Naive thymus-derived CD8-positive, alpha-beta T cell (primary cell): ENCODE data around the gene PNMA8B. TPM values are rescaled to one million over a fixed set of nuclear protein-coding genes. Genes with fewer than 3 reads are reported as not detected.

Experiments
- ATAC-seq, 2 donors: fragments of 150-1000 bp; cut with Tn5 transposase in 1 of 2; sonication (Bioruptor Pico), chemical (Tn5 transposase) in 1 of 2; 1 replicate in 1 of 2; 2 replicates in 1 of 2; pipeline ENCODE4 v1.10.0; 2021; ENCODE audit warnings: mild to moderate bottlenecking in 2 of 2, moderate library complexity in 2 of 2
- POLR2A ChIA-PET: fragments of 350-600 bp; sonication (Branson Sonifier 250); formaldehyde crosslinking; loops from one replicate; lab custom pipeline; 2021; ENCODE audit warnings: antibody characterized with exemption; lab: Charles Lee
- DNase-seq, 10 donors: peaks; one replicate each; pipeline versions ENCODE4 v3.0.0 to v3.0.0-alpha.2; 2020 to 2022
- H3K27ac Mint-ChIP-seq, 10 donors: one replicate each; pipeline ENCODE4 v1.8.0; 2020 to 2022; ENCODE audit warnings: mild to moderate bottlenecking in 10 of 10, mixed read lengths in 10 of 10, moderate library complexity in 4 of 10, inconsistent platforms in 1 of 10
- H3K27me3 Mint-ChIP-seq, 5 donors: one replicate each; pipeline ENCODE4 v1.8.0; 2021 to 2022; ENCODE audit warnings: mixed read lengths in 5 of 5
- H3K36me3 Mint-ChIP-seq, 3 donors: one replicate each; pipeline ENCODE4 v1.8.0; 2020 to 2022; ENCODE audit warnings: mixed read lengths in 3 of 3, mild to moderate bottlenecking in 2 of 3, inconsistent platforms in 1 of 3
- H3K4me1 Mint-ChIP-seq, 4 donors: one replicate each; pipeline ENCODE4 v1.8.0; 2021 to 2022; ENCODE audit warnings: mixed read lengths in 4 of 4
- H3K4me3 Mint-ChIP-seq, 10 donors: one replicate each; pipeline ENCODE4 v1.8.0; 2020 to 2022; ENCODE audit warnings: mild to moderate bottlenecking in 10 of 10, mixed read lengths in 10 of 10, moderate library complexity in 6 of 10, inconsistent platforms in 1 of 10
- H3K9me3 Mint-ChIP-seq, 9 donors: one replicate each; pipeline ENCODE4 v1.8.0; 2020 to 2022; ENCODE audit warnings: mixed read lengths in 9 of 9, mild to moderate bottlenecking in 3 of 9, inconsistent platforms in 1 of 9, moderate library complexity in 1 of 9
- polyA plus RNA-seq, 3 donors: library from polyadenylated mRNA; unstranded; fragments of 300-500 nt; fragmentation: Illumina TruSeq; gene quantifications; one replicate each; pipeline ENCODE4 v1.2.3, GENCODE V29; 2021
- total RNA-seq, 8 experiments: library from RNA in 2 of 8; stranded (reverse) in 2 of 8; gene quantifications; one replicate each; pipeline ENCODE4 v1.2.3 and lab custom pipeline; 2021 to 2026

PNMA8B gene
- total and polyA plus RNA-seq, 5 experiments from 2014 or later, result 0.20 to 1.6 (median 1.1) TPM; not detected in 1

GRCh38 chr19:46448601-46449000 lies 47.1 kb downstream of the PNMA8B start:
- DNase-seq, result no peak
- POLR2A ChIA-PET, result interaction anchor here (0.6 kb wide), 1 partner anchor 12 kb away, joined by 3 read pairs; no protein-coding TSS in a partner anchor
- H3K27me3 Mint-ChIP-seq, result peaks cover 7 to 33% (median 10%) of the 10 kb centered on the region in 5 donors

GRCh38 chr19:46447824-46448223 lies 47.8 kb downstream of the PNMA8B start:
- Mint-ChIP-seq H3K27ac (no peak overlapping the region), H3K36me3 (peaks cover 4 to 8% (median 8%) of the 10 kb centered on the region in 3 donors), H3K27me3 (peaks cover 7 to 31% (median 10%) of the 10 kb centered on the region in 5 donors), H3K4me3 (no peak overlapping the region), H3K9me3 (peaks cover 0 to 13% (median 7%) of the 10 kb centered on the region in 9 donors), H3K4me1 (peaks cover 0 to 4% (median 3%) of the 10 kb centered on the region in 4 donors)
- DNase-seq (no peak), ATAC-seq (no peak)
- POLR2A ChIA-PET, result no interaction called here

More at GRCh38 chr19:46448601-46449000, 47.1 kb downstream of the PNMA8B start:
- Mint-ChIP-seq H3K4me1 (no peaks in the 10 kb centered on the region), H3K27ac (no peak overlapping the region), H3K36me3 (peaks cover 4 to 8% (median 8%) of the 10 kb centered on the region in 3 donors), H3K9me3 (peaks cover 0 to 13% (median 7%) of the 10 kb centered on the region in 9 donors), H3K4me3 (no peak overlapping the region)
- no peak for ATAC-seq

DNA sequence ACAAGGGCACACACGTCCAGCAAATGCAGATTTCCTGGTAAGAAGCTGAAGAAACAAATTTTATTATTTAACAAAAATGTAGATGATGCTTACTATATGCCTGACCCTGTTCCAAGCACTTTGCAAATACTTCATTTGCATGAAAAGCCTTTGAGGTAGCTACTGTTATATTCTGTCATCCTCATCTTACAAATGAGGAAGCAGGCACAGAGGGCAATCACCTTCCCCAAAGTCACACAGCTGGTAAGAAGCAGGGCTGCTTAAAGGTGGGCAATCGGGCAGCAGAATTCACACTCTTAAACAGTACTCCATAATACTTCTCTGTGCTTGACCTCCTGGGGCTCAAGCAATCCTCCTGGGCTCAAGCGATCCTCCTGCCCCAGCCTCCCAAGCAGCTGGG lies 48.7 kb downstream of the PNMA8B start:
- peaks cover 0 to 13% (median 7%) of the 10 kb centered on the region in 9 donors for H3K9me3 Mint-ChIP-seq

DNA sequence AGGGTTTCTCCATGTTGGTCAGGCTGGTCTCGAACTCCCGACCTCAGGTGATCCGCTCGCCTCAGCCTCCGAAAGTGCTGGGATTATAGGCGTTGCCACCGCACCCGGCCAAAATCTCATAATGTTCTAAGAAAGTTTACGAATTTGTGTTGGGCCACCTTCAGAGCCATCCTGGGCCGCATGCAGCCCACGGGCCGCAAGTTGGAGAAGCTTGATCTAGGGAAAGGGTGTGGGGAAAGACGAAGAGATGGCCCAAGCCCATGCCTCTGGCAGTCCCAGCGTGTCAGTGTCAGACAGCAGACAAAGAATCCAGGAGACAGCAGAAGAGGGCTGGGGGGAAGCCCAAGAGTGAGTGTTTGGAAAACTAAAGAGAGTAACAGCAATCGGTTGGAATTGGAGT lies 49.6 kb downstream of the PNMA8B start:
- ATAC-seq, result no peak
- H3K27ac Mint-ChIP-seq, result no peak overlapping the region
- H3K4me1 Mint-ChIP-seq, result peaks cover 0 to 4% (median 3%) of the 10 kb centered on the region in 4 donors
- H3K36me3 Mint-ChIP-seq, result peaks cover 4 to 8% (median 8%) of the 10 kb centered on the region in 3 donors
- DNase-seq, result no peak
- peaks cover 0 to 13% (median 7%) of the 10 kb centered on the region in 9 donors for H3K9me3 Mint-ChIP-seq
- POLR2A ChIA-PET, result no interaction called here
- peaks cover 7 to 20% (median 9%) of the 10 kb centered on the region in 5 donors for H3K27me3 Mint-ChIP-seq
- no peak overlapping the region for H3K4me3 Mint-ChIP-seq

More for the DNA sequence above, 48.7 kb downstream of the PNMA8B start:
- H3K27me3 Mint-ChIP-seq, result peaks cover 7 to 27% (median 10%) of the 10 kb centered on the region in 5 donors
- ATAC-seq (no peak), DNase-seq (no peak)
- POLR2A ChIA-PET, result no interaction called here
- no peak overlapping the region for H3K27ac Mint-ChIP-seq
- H3K36me3 Mint-ChIP-seq, result peaks cover 4 to 8% (median 8%) of the 10 kb centered on the region in 3 donors
- H3K4me1 Mint-ChIP-seq, result peaks cover 0 to 4% (median 3%) of the 10 kb centered on the region in 4 donors
- H3K4me3 Mint-ChIP-seq, result no peak overlapping the region

DNA sequence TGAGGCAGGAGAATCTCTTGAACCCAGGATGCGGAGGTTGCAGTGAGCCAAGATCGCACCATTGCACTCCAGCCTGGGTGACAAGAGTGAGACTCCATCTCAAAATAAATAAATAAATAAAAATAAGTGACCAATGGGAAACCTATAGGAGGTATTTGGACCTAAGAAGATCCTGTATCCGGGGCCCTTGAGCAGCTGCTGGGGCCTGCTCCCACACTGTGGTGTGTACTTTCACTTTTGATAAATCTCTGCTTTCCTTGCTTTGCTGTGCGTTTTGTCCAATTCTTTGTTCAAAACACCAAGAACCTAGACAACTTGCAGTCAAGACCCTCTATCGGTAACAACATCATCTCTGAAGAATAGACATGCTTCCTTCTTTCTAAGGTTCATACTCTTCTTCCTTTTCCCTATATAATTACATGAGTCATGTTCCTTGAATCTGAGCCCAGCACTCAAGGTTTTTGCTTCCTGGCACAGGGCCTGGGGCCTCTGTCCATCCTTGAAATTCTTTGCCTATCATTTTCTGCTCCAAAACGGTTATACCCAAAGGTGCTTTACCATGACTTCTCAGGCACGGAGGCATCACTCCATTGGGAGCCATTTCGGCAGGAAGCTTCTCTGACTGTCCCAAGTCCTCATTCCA lies 52.7 kb downstream of the PNMA8B start:
- POLR2A ChIA-PET, result no interaction called here
- peak overlapping the region in 1 of 10 donors; percentile 29 for H3K27ac Mint-ChIP-seq
- ATAC-seq (no peak), DNase-seq (no peak)
- H3K9me3 Mint-ChIP-seq, result peaks cover 0 to 5% (median 0%) of the 10 kb centered on the region in 9 donors
- no peak overlapping the region for H3K4me3 Mint-ChIP-seq
- peaks cover 3 to 12% (median 8%) of the 10 kb centered on the region in 5 donors for H3K27me3 Mint-ChIP-seq
- H3K4me1 Mint-ChIP-seq, result peaks cover 0 to 4% (median 3%) of the 10 kb centered on the region in 4 donors
- no peaks in the 10 kb centered on the region for H3K36me3 Mint-ChIP-seq

DNA sequence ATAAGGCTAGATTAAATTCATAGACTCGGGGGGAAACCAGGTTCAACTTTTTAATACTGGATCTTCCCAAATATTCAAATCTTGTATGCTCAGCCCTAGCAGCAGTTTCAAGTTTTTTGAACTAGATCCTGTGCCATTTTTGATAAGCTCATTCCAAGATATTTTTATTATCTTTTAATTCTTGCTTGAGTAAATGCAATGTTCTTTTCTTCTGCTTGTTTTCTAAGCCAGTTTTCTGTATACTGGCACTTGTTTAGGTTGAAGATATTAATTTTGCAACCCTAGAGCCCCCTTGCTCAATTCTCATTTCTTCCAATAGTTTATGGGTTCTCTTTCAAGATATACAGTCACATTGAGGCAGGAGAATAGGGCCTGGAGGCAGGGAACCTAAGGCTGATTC lies 53.8 kb downstream of the PNMA8B start:
- Mint-ChIP-seq H3K9me3 (no peaks in the 10 kb centered on the region), H3K4me1 (peaks cover 0 to 4% (median 3%) of the 10 kb centered on the region in 4 donors), H3K36me3 (no peaks in the 10 kb centered on the region), H3K27me3 (peaks cover 0 to 9% (median 7%) of the 10 kb centered on the region in 5 donors), H3K27ac (no peak overlapping the region), H3K4me3 (no peak overlapping the region)
- no peak for DNase-seq
- no peak for ATAC-seq
- POLR2A ChIA-PET, result interaction anchor here (0.6 kb wide), 1 partner anchor 154 kb away, joined by 4 read pairs; no protein-coding TSS in a partner anchor

Other genes starting within 250 kb of the PNMA8B start
- gene HIF3A, start 198.8 kb downstream of the PNMA8B start, total RNA-seq, result not detected
- not detected for gene HIF3A, start 198.8 kb downstream of the PNMA8B start, polyA plus RNA-seq
- 10 to 100 TPM; 47.3 to 47.7 TPM for gene PPP5C, start 148.8 kb downstream of the PNMA8B start, total RNA-seq
- gene PPP5C, start 148.8 kb downstream of the PNMA8B start, polyA plus RNA-seq, result 10 to 100 TPM; 20.8 to 35.7 (median 31.0) TPM
- gene CCDC8, start 82.3 kb downstream of the PNMA8B start, total RNA-seq, result not detected
- gene CCDC8, start 82.3 kb downstream of the PNMA8B start, polyA plus RNA-seq, result not detected
- gene PNMA8C, start 66.9 kb downstream of the PNMA8B start, total RNA-seq, result not detected
- not detected for gene PNMA8C, start 66.9 kb downstream of the PNMA8B start, polyA plus RNA-seq
- gene PNMA8A, start 24.3 kb downstream of the PNMA8B start, total RNA-seq, result 1 to 10 TPM; 3.0 to 3.5 TPM
- not detected for gene PNMA8A, start 24.3 kb downstream of the PNMA8B start, polyA plus RNA-seq
- gene CALM3, start 105.5 kb upstream of the PNMA8B start, total RNA-seq, result 100 to 1,000 TPM; 185 to 190 TPM
- 100 to 1,000 TPM; 188 to 221 (median 214) TPM for gene CALM3, start 105.5 kb upstream of the PNMA8B start, polyA plus RNA-seq
- gene PTGIR, start 129.2 kb upstream of the PNMA8B start, total RNA-seq, result under 1 TPM in 1 of 2 experiments, not detected in 1; 0.25 TPM
- 1 to 10 TPM in 1 of 3 donors, under 1 TPM in 2; 0.12 to 2.8 (median 0.55) TPM for gene PTGIR, start 129.2 kb upstream of the PNMA8B start, polyA plus RNA-seq
- gene GNG8, start 140.3 kb upstream of the PNMA8B start, total RNA-seq, result not detected
- not detected for gene GNG8, start 140.3 kb upstream of the PNMA8B start, polyA plus RNA-seq
- gene DACT3, start 165.3 kb upstream of the PNMA8B start, total RNA-seq, result under 1 TPM in 1 of 2 experiments, not detected in 1; 0.13 TPM
- gene DACT3, start 165.3 kb upstream of the PNMA8B start, polyA plus RNA-seq, result under 1 TPM in 1 of 3 donors, not detected in 2; 0.13 TPM
- gene PRKD2, start 221.2 kb upstream of the PNMA8B start, total RNA-seq, result 100 to 1,000 TPM in 1 of 2 experiments, 10 to 100 TPM in 1; 92.6 to 102 TPM
- gene PRKD2, start 221.2 kb upstream of the PNMA8B start, polyA plus RNA-seq, result 10 to 100 TPM; 28.6 to 79.7 (median 37.1) TPM